Measurements from ENCODE around the gene MAF.

GRCh38 chr16:79632289-79632688 is 31.8 kb upstream of the MAF start:
- no peak for TF ChIP-seq CTCF (IDR thresholded peaks at IDR 0.05)
- TF ChIP-seq POLR2A (IDR thresholded peaks at IDR 0.05), result no peak
